Measurements from ENCODE around the gene ENTPD7. TPM values are rescaled to one million over a fixed set of nuclear protein-coding genes. Genes with fewer than 3 reads are reported as not detected.

The ENTPD7 gene, protein sequence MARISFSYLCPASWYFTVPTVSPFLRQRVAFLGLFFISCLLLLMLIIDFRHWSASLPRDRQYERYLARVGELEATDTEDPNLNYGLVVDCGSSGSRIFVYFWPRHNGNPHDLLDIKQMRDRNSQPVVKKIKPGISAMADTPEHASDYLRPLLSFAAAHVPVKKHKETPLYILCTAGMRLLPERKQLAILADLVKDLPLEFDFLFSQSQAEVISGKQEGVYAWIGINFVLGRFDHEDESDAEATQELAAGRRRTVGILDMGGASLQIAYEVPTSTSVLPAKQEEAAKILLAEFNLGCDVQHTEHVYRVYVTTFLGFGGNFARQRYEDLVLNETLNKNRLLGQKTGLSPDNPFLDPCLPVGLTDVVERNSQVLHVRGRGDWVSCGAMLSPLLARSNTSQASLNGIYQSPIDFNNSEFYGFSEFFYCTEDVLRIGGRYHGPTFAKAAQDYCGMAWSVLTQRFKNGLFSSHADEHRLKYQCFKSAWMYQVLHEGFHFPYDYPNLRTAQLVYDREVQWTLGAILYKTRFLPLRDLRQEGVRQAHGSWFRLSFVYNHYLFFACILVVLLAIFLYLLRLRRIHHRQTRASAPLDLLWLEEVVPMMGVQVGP
- 11.3 TPM for total RNA-seq

DNA sequence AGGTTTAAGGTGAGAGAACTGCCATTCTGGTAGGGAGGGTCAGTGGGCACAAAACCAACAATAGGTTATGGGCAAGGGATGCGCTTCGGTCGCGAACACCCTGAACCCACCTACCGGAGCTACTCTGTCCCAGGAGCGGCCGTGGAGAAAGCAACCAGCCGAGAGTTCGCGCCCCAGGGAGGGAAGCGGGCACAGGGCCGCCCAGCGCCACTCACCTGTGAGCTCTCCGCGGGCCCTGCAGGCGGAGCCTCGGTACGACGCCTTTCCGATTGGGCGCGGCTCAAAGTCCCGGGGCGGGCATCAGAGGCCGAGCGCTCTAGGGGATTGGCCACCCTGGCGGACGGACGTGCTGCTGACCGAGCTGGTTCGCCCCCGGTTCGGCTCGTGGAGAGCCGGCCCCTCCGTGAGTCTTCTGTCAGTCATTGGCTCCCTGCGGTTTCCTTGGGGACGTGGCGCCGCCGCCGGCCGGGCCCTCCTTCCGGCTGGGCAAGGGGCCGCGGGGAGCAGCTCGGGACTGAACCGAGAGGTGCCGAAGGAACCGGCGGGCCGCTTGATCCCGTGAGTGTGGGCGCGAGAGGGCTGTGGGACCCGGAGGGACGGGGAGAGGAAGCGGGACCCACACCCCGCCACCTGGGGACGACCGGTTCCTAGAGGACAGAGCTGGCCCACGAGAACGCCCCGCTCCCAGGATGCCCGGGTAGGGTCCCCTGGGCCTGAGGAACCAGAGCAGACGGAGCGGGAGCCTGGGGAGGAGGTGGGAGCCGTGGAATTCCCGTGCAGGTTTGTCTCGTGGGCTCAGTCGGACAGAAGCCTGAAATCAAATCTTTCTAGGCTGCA is at the start of gene ENTPD7:
Gene ENTPD7 (plus strand): TSS at position 479 of the 837 bp plus-strand sequence. CDS start 448 bp downstream, outside the sequence.

DNA sequence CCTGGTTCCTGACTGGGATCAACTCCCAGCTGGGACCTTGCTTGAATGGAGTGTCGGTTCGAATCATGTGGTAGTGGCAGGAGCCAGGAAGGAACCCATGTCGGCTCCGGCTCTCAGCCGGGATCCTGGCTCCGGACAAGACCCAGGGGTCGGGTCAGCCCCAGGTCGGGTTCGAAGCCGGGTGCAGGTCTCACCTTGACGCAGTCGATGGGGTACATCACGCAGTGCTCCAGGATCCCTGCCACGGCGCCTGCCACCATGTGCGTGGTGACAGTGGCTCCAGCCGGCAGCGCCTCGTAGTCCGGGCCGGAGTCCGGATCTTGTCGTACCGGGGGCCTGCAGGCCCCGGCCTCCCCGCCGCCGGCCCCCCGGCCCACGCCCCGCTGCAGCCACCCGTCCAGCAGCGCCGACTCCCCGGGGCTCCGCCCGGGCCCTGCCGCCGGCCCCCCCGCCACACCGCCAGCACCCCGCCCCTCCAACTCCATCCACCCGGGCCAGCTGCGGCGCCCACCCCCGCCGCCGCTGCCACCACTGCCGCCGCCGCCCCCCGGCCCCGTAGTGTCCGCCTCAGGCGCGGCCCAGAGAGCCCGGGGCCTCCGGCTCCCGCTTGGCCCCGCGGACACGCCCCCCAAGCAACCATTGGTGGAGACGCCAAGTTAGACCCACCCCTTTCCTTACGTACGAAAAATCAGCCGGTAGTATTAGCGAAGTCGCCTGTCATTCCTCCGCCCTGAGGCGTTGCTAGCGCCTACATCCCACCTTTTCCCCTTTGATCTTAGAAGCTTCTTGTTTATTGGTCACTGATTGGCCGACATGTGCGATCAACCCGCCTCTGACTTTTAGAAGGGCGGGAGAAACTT is 39.2 kb upstream of the ENTPD7 start, which contains the start of gene SLC25A28:
Gene SLC25A28 (minus strand): TSS at position 589 of the 860 bp plus-strand sequence. CDS start 104 bp downstream, at position 485.

DNA sequence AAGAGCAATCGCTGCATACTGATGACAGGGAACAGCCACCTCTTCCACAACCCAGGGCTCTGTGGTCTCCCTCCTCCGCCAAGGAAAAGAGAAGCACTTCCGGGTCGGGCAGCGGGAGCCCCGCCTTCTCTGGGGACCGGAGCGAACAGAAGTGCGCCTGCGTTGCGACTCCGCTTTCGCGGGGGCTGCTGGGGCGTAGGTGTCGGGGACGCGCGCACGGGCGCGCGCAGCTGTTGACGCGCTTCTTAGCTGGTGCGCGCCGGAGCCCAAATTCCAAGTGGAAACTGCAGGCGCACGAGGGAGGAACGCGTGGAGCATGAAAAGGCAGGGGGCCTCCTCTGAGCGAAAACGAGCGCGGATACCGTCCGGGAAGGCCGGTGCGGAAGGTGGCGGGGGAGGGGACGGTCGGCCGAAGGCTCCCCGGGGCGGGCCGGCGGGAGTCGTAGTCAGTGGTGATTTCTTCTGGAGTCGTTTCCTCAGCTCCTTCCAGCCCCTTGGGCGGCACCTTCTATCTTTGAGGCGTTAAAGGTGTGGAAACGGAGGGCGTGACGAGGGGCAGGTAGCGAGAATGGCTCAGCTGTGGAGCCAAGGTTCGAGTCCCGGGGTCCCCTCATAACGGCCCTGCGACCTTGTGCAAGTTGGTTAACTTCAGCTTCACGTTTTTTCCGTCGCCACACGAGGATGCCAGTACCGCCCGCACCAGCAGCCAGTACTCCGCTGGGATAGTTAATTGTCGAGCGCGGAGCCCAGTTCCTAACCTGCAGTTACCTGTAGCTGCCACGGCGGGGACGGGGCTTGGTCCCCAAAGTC is 72.9 kb downstream of the ENTPD7 start, which contains the start of the genes COX15 and CUTC:
Gene COX15 (minus strand): TSS at position 95 of the 810 bp plus-strand sequence. CDS start 78 bp downstream, at position 17.
Gene CUTC (plus strand): TSS at position 202 of the 810 bp plus-strand sequence. CDS start 115 bp downstream, at position 317.

Small RNA genes within 50 kb of the gene (small RNA-seq; reads per million reads assigned to genes)
- not detected for gene AL133353.1 (ENCODE audit: low replicate concordance)

Other genes with a start within 250 kb of the ENTPD7 start
- 22.8 TPM for gene GOT1, start 228.9 kb upstream of the ENTPD7 start, total RNA-seq
- gene NKX2-3, start 126.6 kb upstream of the ENTPD7 start, total RNA-seq: not detected
- 30.7 TPM for gene SLC25A28, start 39.1 kb upstream of the ENTPD7 start, total RNA-seq
- gene COX15, start 72.6 kb downstream of the ENTPD7 start, total RNA-seq: 48.5 TPM
- 17.5 TPM for gene CUTC, start 72.7 kb downstream of the ENTPD7 start, total RNA-seq
- gene ABCC2, start 123.1 kb downstream of the ENTPD7 start, total RNA-seq: 0.63 TPM

Data from parietal lobe (tissue), 2 donors.